ENCODE measurements around the gene BRME1. TPM values are rescaled to one million over a fixed set of nuclear protein-coding genes. Genes with fewer than 3 reads are reported as not detected.

BRME1 gene
- total RNA-seq, 1 donor from 2014 or later = 3.4 TPM

DNA sequence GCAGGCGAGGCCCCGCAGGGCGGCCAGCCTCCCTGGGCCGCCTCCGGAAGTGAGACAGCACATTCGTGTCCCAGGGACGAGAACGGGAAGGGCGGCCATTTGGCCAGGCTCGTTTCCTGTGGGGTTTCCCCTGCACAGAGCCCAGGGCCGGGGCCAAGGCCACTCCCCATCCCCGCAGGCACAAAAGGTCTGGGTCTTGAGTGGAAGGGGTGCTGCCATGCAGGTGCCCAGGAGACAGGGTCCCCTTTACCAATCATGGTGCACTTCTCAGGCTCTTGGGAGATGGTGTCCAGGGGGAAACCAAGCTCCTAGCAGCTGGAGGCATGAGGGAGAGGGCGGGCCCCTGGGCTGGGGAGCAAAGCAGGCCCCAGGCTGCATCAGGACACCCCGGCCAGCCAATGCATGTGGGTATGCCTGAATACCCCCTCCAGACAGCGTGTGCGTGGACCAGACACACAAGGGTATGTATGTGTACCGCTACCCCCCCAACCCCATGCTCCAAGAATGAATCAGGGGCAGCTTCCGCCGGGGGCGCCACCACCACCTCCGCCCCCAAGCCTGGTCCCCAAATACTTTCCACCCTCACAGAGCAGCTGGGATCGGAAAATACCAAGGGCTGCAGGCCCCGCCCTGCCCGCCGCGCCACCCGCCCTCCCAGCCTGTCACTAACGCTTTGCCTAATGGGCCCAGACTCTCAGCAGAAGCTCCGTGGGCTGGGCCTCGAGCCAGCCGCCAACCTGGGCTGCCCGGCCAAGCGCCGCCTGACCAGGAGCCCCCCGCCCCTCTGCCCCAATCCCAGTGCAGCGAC is 66.6 kb downstream of the BRME1 start:
- no peak overlapping the region for H3K4me3 Mint-ChIP-seq (ENCODE audit: unreplicated experiment)
- H3K27ac Mint-ChIP-seq (ENCODE audit: unreplicated experiment) = no peak overlapping the region
- peaks cover 3% of the 10 kb centered on the region for H3K36me3 Mint-ChIP-seq (ENCODE audit: low read depth, unreplicated experiment)
- peaks cover 19% of the 10 kb centered on the region for H3K4me1 Mint-ChIP-seq (ENCODE audit: unreplicated experiment)
- TF ChIP-seq, protein P1, sequence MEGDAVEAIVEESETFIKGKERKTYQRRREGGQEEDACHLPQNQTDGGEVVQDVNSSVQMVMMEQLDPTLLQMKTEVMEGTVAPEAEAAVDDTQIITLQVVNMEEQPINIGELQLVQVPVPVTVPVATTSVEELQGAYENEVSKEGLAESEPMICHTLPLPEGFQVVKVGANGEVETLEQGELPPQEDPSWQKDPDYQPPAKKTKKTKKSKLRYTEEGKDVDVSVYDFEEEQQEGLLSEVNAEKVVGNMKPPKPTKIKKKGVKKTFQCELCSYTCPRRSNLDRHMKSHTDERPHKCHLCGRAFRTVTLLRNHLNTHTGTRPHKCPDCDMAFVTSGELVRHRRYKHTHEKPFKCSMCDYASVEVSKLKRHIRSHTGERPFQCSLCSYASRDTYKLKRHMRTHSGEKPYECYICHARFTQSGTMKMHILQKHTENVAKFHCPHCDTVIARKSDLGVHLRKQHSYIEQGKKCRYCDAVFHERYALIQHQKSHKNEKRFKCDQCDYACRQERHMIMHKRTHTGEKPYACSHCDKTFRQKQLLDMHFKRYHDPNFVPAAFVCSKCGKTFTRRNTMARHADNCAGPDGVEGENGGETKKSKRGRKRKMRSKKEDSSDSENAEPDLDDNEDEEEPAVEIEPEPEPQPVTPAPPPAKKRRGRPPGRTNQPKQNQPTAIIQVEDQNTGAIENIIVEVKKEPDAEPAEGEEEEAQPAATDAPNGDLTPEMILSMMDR (IDR thresholded peaks at IDR 0.05; ENCODE audit: unreplicated experiment) = no peak
- no peaks in the 10 kb centered on the region for H3K9me3 Mint-ChIP-seq (ENCODE audit: unreplicated experiment)
- H3K27me3 Mint-ChIP-seq (ENCODE audit: unreplicated experiment) = peaks cover 12% of the 10 kb centered on the region
- DNase-seq (ENCODE audit: low spot score) = no peak

DNA sequence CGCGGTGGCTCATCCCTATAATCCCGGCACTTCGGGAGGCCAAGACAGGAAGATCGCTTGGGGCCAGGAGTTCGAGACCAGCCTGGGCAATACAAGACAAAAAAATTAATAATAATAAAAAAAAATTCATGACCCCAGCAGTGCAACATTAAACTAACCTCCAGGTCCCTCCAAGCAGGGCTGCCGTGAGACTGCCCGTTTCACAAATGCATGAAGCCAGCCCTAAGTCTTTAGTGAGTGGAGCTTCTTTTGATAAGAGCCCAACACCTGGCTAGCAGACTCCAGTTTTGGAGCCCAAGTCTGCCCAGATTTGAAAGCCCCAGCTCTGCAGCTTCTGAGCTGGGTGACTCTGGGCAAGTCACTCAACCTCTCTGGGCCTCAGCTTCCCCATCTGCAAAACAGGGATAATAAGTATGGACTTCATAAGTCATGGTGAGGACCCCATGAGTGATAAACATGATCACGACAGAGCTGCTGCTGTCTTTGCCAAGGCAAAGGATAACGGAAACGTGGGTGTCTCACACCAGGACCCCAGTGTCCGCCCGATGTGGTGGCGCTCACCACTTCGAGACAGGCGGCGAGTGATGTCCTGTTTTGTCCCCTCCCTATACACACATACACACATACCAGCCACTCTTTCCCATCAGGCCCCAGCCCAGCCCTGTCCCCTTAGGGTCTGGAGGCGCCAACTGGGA is 67.3 kb downstream of the BRME1 start:
- Mint-ChIP-seq H3K36me3 (ENCODE audit: low read depth, unreplicated experiment) (peaks cover 7% of the 10 kb centered on the region), H3K4me3 (ENCODE audit: unreplicated experiment) (no peak overlapping the region), H3K4me1 (ENCODE audit: unreplicated experiment) (peaks cover 23% of the 10 kb centered on the region), H3K9me3 (ENCODE audit: unreplicated experiment) (no peaks in the 10 kb centered on the region), H3K27ac (ENCODE audit: unreplicated experiment) (peak overlapping the region; percentile 52), H3K27me3 (ENCODE audit: unreplicated experiment) (peaks cover 16% of the 10 kb centered on the region)
- TF ChIP-seq, protein P1 (IDR thresholded peaks at IDR 0.05; ENCODE audit: unreplicated experiment) = no peak
- DNase-seq (ENCODE audit: low spot score) = no peak

DNA sequence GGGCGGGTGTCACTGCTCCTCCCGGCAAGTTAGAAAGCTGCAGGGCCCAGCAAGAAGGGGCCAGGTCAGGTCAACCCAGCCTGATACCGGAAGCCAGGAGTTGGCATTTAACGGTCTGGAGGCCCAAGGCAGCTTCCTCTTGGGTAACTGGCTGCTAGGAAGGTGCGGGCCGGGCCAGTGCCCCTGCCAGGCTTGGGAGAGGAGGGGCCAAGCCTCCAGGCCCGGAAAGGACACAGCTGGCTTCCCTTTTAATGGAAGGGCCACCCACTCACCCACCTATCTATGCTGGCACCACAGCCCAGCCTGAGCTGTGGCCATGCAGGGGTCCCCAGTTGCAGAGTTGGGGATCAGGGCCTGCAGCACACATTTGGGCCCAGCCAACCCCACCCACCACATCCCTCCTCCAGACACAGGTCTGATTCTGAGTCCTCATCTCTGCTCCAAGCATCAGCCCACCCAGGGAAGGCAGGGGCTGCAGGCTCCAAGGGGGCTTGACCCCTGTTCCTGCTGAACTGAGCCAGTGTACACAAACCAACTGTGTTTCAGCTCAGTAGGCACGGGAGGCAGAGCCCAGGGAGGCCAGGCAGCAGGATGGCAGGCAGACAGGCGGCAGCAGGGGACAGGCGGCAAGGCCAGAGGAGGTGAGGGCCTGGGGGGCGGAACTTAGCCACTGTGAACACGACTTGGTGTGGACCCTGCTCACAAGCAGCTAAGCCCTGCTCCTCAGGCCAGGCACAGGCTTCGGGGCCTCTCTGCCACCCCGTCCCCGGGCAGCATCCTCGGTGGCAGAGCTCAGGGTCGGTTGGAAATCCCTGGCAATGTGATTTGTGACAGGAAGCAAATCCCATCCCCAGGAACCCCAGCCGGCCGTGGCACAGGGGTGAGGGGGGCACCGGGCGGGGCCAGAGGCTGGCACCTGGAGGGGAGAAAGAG is 69.9 kb downstream of the BRME1 start:
- no peaks in the 10 kb centered on the region for H3K9me3 Mint-ChIP-seq (ENCODE audit: unreplicated experiment)
- H3K36me3 Mint-ChIP-seq (ENCODE audit: low read depth, unreplicated experiment) = peaks cover 13% of the 10 kb centered on the region
- TF ChIP-seq, protein P1 (IDR thresholded peaks at IDR 0.05; ENCODE audit: unreplicated experiment) = no peak
- H3K4me3 Mint-ChIP-seq (ENCODE audit: unreplicated experiment) = no peak overlapping the region
- peak overlapping the region; percentile 61 for H3K27ac Mint-ChIP-seq (ENCODE audit: unreplicated experiment)
- DNase-seq (ENCODE audit: low spot score) = no peak
- peaks cover 15% of the 10 kb centered on the region for H3K27me3 Mint-ChIP-seq (ENCODE audit: unreplicated experiment)
- H3K4me1 Mint-ChIP-seq (ENCODE audit: unreplicated experiment) = peaks cover 13% of the 10 kb centered on the region

DNA sequence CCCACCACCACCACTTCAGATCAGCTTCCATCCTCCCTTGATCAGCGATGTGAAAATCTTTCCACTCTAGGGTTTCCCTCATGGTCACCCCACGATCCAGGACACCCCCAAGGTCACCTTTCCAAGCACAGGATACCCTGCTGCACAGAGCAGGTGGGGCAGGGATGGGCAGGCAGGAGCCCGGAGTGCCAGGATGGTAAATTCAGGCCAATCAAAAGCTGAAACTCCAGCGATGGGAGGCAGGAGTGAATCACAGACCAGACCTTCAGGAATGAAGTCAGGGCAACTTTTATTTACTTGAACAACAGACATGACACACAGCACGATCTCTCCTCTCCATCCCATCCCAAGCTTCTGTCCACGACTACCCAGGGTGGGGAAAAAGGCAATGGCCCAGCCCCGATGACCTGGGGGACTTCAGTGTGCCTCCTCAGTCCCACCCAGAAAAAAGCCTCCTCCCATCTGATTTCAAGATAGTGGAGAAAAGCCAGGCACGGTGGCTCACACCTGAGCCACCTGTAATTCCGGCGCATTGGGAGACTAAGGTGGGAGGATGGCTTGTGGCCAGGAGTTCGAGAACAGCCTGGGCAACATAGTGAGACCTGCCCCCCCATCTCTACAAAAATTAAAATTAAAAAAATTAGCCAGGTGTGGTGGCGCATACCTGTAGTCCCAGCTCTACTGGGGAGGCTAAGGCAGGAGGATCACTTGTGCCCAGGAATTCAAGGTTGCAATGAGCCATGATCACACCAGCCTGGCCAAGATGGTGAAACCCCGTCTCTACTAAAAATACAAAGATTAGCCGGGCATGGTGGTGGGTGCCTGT is 71.5 kb downstream of the BRME1 start:
- H3K36me3 Mint-ChIP-seq (ENCODE audit: low read depth, unreplicated experiment) = peaks cover 17% of the 10 kb centered on the region
- peaks cover 7% of the 10 kb centered on the region for H3K4me1 Mint-ChIP-seq (ENCODE audit: unreplicated experiment)
- no peaks in the 10 kb centered on the region for H3K9me3 Mint-ChIP-seq (ENCODE audit: unreplicated experiment)
- DNase-seq (ENCODE audit: low spot score) = no peak
- peak overlapping the region; percentile 74 for H3K27ac Mint-ChIP-seq (ENCODE audit: unreplicated experiment)
- TF ChIP-seq, protein P1 (IDR thresholded peaks at IDR 0.05; ENCODE audit: unreplicated experiment) = no peak
- H3K27me3 Mint-ChIP-seq (ENCODE audit: unreplicated experiment) = peaks cover 9% of the 10 kb centered on the region
- peak overlapping the region; percentile 86 for H3K4me3 Mint-ChIP-seq (ENCODE audit: unreplicated experiment)

All from endothelial cell (in vitro differentiated cells).